Measurements from ENCODE around the gene PAPPA2.
A peak's percentile ranks its signal among the peaks of the same experiment; 100 is the strongest.

Gene PAPPA2

GRCh38 chr1:176656257-176656995 is 193.5 kb downstream of the PAPPA2 start:
- no peak; the same call in 1 of the 2 replicates for TF ChIP-seq CTCF (conservative IDR thresholded peaks at IDR 0.05; ENCODE audit: low read length)
- H3K4me3 ChIP-seq (ENCODE audit: low read length), result no peak overlapping the region
- DNase-seq (ENCODE audit: low read depth), result peak; percentile 93

GRCh38 chr1:176669782-176670181 is 206.8 kb downstream of the PAPPA2 start:
- no peak overlapping the region for H3K4me3 ChIP-seq (ENCODE audit: low read length)
- TF ChIP-seq CTCF (conservative IDR thresholded peaks at IDR 0.05; ENCODE audit: low read length), result no peak
- no peak for DNase-seq (ENCODE audit: low read depth)

- H3K4me3 ChIP-seq (ENCODE audit: low read length), result no peak overlapping the region
- DNase-seq (ENCODE audit: low read depth), result no peak
- no peak for TF ChIP-seq CTCF (conservative IDR thresholded peaks at IDR 0.05; ENCODE audit: low read length)
Measured at GRCh38 chr1:176670853-176671252, 207.9 kb downstream of the PAPPA2 start.

- no peak for TF ChIP-seq CTCF (conservative IDR thresholded peaks at IDR 0.05; ENCODE audit: low read length)
Measured at GRCh38 chr1:176682830-176683535, 220.0 kb downstream of the PAPPA2 start.

GRCh38 chr1:176691251-176692228 is 228.6 kb downstream of the PAPPA2 start:
- TF ChIP-seq CTCF (conservative IDR thresholded peaks at IDR 0.05; ENCODE audit: low read length), result peak; percentile 85
- H3K4me3 ChIP-seq (ENCODE audit: low read length), result no peak overlapping the region
- DNase-seq (ENCODE audit: low read depth), result peak; percentile 60

More at GRCh38 chr1:176682830-176683535, 220.0 kb downstream of the PAPPA2 start:
- no peak overlapping the region for H3K4me3 ChIP-seq (ENCODE audit: low read length)
- peak; percentile 15 for DNase-seq (ENCODE audit: low read depth)

GRCh38 chr1:176692431-176692830 is 229.5 kb downstream of the PAPPA2 start:
- H3K4me3 ChIP-seq (ENCODE audit: low read length), result no peak overlapping the region
- TF ChIP-seq CTCF (conservative IDR thresholded peaks at IDR 0.05; ENCODE audit: low read length), result no peak
- DNase-seq (ENCODE audit: low read depth), result no peak

All from AG10803 (cell line).